Non-pigmented ciliary epithelial cell (primary cell): ENCODE results near the gene PRDM9.
"Not testable (repeated sequence)": the region's sequence is repeated elsewhere in the genome, so short reads cannot be mapped to it uniquely, and the experiment has no call there.

Experiments
- DNase-seq: peaks from one replicate; pipeline ENCODE4 v3.0.0-alpha.2; 2010; ENCODE audit warnings: low read depth

Gene PRDM9

DNA sequence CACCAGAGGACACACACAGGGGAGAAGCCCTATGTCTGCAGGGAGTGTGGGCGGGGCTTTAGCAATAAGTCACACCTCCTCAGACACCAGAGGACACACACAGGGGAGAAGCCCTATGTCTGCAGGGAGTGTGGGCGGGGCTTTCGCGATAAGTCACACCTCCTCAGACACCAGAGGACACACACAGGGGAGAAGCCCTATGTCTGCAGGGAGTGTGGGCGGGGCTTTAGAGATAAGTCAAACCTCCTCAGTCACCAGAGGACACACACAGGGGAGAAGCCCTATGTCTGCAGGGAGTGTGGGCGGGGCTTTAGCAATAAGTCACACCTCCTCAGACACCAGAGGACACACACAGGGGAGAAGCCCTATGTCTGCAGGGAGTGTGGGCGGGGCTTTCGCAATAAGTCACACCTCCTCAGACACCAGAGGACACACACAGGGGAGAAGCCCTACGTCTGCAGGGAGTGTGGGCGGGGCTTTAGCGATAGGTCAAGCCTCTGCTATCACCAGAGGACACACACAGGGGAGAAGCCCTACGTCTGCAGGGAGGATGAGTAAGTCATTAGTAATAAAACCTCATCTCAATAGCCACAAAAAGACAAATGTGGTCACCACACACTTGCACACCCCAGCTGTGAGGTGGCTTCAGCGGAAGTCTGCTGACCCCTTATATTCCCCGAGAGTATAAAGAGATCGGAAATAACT is 20.0 kb downstream of the PRDM9 start:
- DNase-seq: not testable (repeated sequence)

DNA sequence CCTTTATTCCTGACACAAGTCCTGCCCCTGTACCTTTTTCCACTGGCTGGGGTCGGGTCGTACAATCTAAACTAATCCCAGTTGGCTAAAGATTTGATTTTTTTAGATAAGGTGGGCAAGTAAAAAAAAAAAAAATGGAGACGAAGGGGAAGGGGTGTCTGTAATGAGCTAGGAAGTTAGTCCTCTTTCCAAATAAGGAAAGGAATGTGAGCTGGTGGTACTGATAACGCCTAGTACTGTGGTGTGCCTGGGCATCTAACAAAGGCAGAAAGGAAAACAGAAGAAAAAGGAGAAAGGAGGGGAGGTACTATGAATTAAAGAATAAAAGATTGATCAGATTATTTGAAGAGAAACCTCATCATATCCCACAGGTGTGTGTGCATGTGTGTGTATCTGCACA is 21.3 kb downstream of the PRDM9 start:
- DNase-seq: no peak

DNA sequence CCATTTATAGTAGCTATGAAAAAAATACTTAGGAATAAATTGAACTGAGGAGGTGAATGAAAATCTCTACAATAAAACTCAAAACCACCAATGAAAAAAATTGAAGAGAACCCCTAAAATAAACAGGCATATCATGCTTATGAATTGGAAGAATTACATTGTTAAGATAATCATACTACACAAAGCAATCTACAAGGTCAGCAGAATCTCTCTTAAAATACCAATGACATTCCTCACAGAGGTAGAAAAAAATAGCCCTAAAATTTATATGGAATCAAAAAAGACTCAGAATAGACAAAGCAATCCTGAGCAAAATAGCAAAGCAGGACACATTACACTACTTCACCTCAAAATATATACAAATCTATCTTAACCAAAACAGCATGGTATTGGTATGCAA is 23.2 kb downstream of the PRDM9 start:
- no peak for DNase-seq

DNA sequence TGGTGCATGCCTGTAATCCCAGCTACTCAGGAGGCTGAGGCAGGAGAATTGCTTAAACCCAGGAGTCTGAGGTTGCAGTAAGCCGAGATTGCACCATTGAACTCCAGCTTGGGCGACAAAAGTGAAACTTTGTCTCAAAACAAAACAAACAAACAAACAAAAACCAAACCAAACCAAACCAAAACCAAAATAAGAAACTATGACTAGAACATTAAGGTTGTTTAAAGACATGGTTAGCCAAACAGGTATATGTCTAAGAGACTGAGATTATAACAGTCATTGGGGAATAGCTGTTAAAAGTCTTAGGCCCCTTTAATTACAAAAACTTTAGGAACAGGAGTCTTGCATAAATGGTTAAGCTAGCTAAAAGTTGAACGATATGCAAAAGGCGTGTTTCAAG is 63.6 kb downstream of the PRDM9 start:
- no peak for DNase-seq
